ENCODE results near the gene PKD1.

The PKD1 gene

GRCh38 chr16:2078691-2079090 is 57.0 kb downstream of the PKD1 start:
- no peak for DNase-seq (ENCODE audit: low read depth in 3 of 3, low spot score in 1 of 3)

- no peak for DNase-seq (ENCODE audit: low read depth in 3 of 3, low spot score in 1 of 3)
Observed at GRCh38 chr16:2078096-2078495, 57.6 kb downstream of the PKD1 start.

GRCh38 chr16:2077696-2078095 is 58.0 kb downstream of the PKD1 start:
- DNase-seq (ENCODE audit: low read depth in 3 of 3, low spot score in 1 of 3): no peak

- DNase-seq (ENCODE audit: low read depth in 3 of 3, low spot score in 1 of 3): no peak
Observed at GRCh38 chr16:2077016-2077415, 58.7 kb downstream of the PKD1 start.

GRCh38 chr16:2076072-2076865 is 59.4 kb downstream of the PKD1 start:
- no peak for DNase-seq (ENCODE audit: low read depth in 3 of 3, low spot score in 1 of 3)

GRCh38 chr16:2075631-2076030 is 60.1 kb downstream of the PKD1 start:
- no peak for DNase-seq (ENCODE audit: low read depth in 3 of 3, low spot score in 1 of 3)

- DNase-seq (ENCODE audit: low read depth in 3 of 3, low spot score in 1 of 3): no peak
Observed at GRCh38 chr16:2074071-2074470, 61.6 kb downstream of the PKD1 start.

GRCh38 chr16:2072926-2073325 is 62.8 kb downstream of the PKD1 start:
- no peak for DNase-seq (ENCODE audit: low read depth in 3 of 3, low spot score in 1 of 3)

GRCh38 chr16:2071454-2072202 is 64.1 kb downstream of the PKD1 start:
- DNase-seq (ENCODE audit: low read depth in 3 of 3, low spot score in 1 of 3): no peak

- DNase-seq (ENCODE audit: low read depth in 3 of 3, low spot score in 1 of 3): no peak
Observed at GRCh38 chr16:2070576-2071453, 64.9 kb downstream of the PKD1 start.

GRCh38 chr16:2066139-2066538 is 69.6 kb downstream of the PKD1 start:
- DNase-seq (ENCODE audit: low read depth in 3 of 3, low spot score in 1 of 3): no peak

GRCh38 chr16:2064368-2064945 is 71.2 kb downstream of the PKD1 start:
- no peak for DNase-seq (ENCODE audit: low read depth in 3 of 3, low spot score in 1 of 3)

- no peak for DNase-seq (ENCODE audit: low read depth in 3 of 3, low spot score in 1 of 3)
Observed at GRCh38 chr16:2063861-2064260, 71.8 kb downstream of the PKD1 start.

- no peak for DNase-seq (ENCODE audit: low read depth in 3 of 3, low spot score in 1 of 3)
Observed at GRCh38 chr16:2062801-2063200, 72.9 kb downstream of the PKD1 start.

- DNase-seq (ENCODE audit: low read depth in 3 of 3, low spot score in 1 of 3): no peak
Observed at GRCh38 chr16:2061526-2061925, 74.2 kb downstream of the PKD1 start.

GRCh38 chr16:2061023-2061422 is 74.7 kb downstream of the PKD1 start:
- no peak for DNase-seq (ENCODE audit: low read depth in 3 of 3, low spot score in 1 of 3)

GRCh38 chr16:2060346-2060745 is 75.4 kb downstream of the PKD1 start:
- no peak for DNase-seq (ENCODE audit: low read depth in 3 of 3, low spot score in 1 of 3)

- no peak for DNase-seq (ENCODE audit: low read depth in 3 of 3, low spot score in 1 of 3)
Observed at GRCh38 chr16:2058872-2059271, 76.8 kb downstream of the PKD1 start.

- DNase-seq (ENCODE audit: low read depth in 3 of 3, low spot score in 1 of 3): no peak
Observed at GRCh38 chr16:2058420-2058819, 77.3 kb downstream of the PKD1 start.

- no peak for DNase-seq (ENCODE audit: low read depth in 3 of 3, low spot score in 1 of 3)
Observed at GRCh38 chr16:2057438-2057837, 78.3 kb downstream of the PKD1 start.

GRCh38 chr16:2056681-2057407 is 78.9 kb downstream of the PKD1 start:
- DNase-seq (ENCODE audit: low read depth in 3 of 3, low spot score in 1 of 3): no peak

Data from stimulated activated CD4-positive, alpha-beta T cell treated with anti-CD3 and anti-CD28 coated beads, TNF-alpha, amount 100 ng/mL, for 1 hour (primary cell).